Measurements from ENCODE around the gene FGF3. TPM values are rescaled to one million over a fixed set of nuclear protein-coding genes. Genes with fewer than 3 reads are reported as not detected.

The FGF3 gene
- polyA plus RNA-seq, 3 donors = not detected

DNA sequence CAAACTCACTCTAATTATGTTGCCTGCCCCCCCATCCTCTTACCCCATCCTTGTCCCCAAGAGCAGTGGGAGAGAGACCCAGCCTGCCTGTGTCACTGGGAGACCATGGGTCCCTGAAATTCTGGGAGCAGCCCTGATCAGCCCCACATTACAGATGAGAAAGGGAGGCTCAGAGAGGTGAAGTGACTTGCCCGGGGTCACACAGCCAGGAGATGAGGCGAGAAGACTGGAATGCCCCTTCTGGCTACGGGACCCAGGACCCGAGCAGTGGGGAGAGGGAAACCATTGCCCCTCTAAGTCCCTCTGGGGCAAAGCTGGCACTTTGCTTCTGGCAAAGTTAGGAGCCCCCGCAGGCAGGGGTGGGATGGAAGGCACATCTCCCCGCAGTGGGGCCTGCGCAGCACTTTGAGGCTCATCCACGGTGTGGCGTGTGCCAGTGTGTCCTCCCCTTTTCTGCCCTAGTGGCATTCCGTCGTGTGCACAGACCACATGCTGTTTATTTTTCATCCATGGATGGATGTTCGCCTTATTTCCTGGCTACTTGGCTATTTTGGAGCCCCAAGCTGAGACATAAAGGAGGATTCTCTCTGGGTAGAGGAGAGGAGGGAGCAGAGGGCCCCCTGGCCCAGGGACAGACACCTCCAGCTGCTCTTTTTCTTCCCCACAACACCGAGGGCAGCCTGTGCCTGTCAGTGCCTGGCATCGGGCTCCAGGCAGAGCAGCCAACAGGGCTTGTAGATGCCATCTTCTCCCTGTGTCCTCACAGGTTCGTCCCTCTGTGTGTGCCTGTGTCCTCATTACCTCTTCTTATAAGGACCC, 3.7 kb upstream of the FGF3 start:
- no peaks in the 10 kb centered on the region for H4K20me1 ChIP-seq (ENCODE audit: insufficient read depth, low read length)
- no peaks in the 10 kb centered on the region for H3K36me3 ChIP-seq (replicated peaks in 1 of 2; ENCODE audit: control insufficient read depth in 1 of 2, insufficient read depth in 2 of 2, low read length in 2 of 2)
- H3K4me3 ChIP-seq (replicated peaks in 1 of 3; ENCODE audit: low read depth in 2 of 3, low read length in 3 of 3) = no peak overlapping the region
- no peak overlapping the region for H2AFZ ChIP-seq (ENCODE audit: insufficient read depth, low read depth, low read length, poor library complexity, severe bottlenecking)
- H3K4me1 ChIP-seq (ENCODE audit: control insufficient read depth in 1 of 2, insufficient read depth in 2 of 2, low read length in 2 of 2) = no peaks in the 10 kb centered on the region
- no peaks in the 10 kb centered on the region for H3K9me3 ChIP-seq (replicated peaks in 1 of 2; ENCODE audit: control insufficient read depth in 1 of 2, insufficient read depth in 1 of 2, low read length in 2 of 2)
- peaks cover 0 to 24% of the 10 kb centered on the region in 2 donors for H3K27me3 ChIP-seq (ENCODE audit: control insufficient read depth in 2 of 2, insufficient read depth in 2 of 2, low read length in 2 of 2)
- no peak overlapping the region for H3K4me2 ChIP-seq (replicated peaks; ENCODE audit: extremely low read depth, low read length, poor library complexity, severe bottlenecking)
- Mint-ChIP-seq H3K4me1 (no peaks in the 10 kb centered on the region), H3K27ac (no peak overlapping the region), H3K9me3 (peaks cover 0 to 3% (median 0%) of the 10 kb centered on the region in 7 donors), H3K36me3 (no peaks in the 10 kb centered on the region), H3K4me3 (no peak overlapping the region), H3K27me3 (ENCODE audit: low read depth in 3 of 3) (peaks cover 28 to 49% (median 46%) of the 10 kb centered on the region in 3 donors)
- no peak for DNase-seq
- H3K27ac ChIP-seq (ENCODE audit: low read depth in 1 of 2, low read length in 2 of 2) = no peak overlapping the region
- no peaks in the 10 kb centered on the region for H3K79me2 ChIP-seq (ENCODE audit: insufficient read depth, low read length)
- 77% methylated on average over 13 of the region's 15 CpGs for WGBS (ENCODE audit: insufficient coverage)
- TF ChIP-seq, protein P1, sequence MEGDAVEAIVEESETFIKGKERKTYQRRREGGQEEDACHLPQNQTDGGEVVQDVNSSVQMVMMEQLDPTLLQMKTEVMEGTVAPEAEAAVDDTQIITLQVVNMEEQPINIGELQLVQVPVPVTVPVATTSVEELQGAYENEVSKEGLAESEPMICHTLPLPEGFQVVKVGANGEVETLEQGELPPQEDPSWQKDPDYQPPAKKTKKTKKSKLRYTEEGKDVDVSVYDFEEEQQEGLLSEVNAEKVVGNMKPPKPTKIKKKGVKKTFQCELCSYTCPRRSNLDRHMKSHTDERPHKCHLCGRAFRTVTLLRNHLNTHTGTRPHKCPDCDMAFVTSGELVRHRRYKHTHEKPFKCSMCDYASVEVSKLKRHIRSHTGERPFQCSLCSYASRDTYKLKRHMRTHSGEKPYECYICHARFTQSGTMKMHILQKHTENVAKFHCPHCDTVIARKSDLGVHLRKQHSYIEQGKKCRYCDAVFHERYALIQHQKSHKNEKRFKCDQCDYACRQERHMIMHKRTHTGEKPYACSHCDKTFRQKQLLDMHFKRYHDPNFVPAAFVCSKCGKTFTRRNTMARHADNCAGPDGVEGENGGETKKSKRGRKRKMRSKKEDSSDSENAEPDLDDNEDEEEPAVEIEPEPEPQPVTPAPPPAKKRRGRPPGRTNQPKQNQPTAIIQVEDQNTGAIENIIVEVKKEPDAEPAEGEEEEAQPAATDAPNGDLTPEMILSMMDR (IDR thresholded peaks at IDR 0.05) = no peak
- intact Hi-C loops (cut with micrococcal nuclease) = no loop called here
- H3K9ac ChIP-seq (ENCODE audit: insufficient read depth, low read length, poor library complexity, severe bottlenecking) = no peak overlapping the region

DNA sequence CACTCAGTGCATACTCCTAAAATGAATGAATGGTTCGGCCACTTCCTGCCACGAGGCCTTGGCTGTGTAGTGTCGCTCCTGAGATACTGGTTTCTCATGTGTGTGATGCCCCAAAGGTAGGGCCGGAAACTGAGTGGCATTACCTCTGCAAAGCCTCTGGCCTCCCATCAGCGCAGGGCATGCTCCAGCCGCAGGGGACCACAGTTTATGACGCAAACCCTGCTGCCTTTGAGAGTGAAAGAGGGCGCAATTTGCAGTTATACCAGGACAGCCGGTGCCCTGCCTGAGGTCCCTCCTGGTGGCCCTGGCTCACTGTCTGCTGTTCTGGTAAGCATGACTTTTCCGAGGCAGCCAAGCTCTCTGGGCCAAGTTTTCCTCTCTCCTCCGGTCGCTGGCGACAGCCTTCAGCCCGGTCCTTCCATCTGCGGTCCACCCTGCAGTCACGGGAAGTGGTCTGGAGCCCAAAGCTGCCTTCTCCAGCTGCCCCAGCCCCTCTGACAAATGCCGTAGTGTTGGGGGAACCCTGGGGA, 2.4 kb upstream of the FGF3 start:
- H3K27ac Mint-ChIP-seq = no peak overlapping the region
- Histone ChIP-seq H3K27me3 (ENCODE audit: control insufficient read depth in 2 of 2, insufficient read depth in 2 of 2, low read length in 2 of 2) (peaks cover 6 to 37% of the 10 kb centered on the region in 2 donors), H3K79me2 (ENCODE audit: insufficient read depth, low read length) (no peaks in the 10 kb centered on the region), H3K4me3 (replicated peaks in 1 of 3; ENCODE audit: low read depth in 2 of 3, low read length in 3 of 3) (no peak overlapping the region), H2AFZ (ENCODE audit: insufficient read depth, low read depth, low read length, poor library complexity, severe bottlenecking) (no peak overlapping the region), H4K20me1 (ENCODE audit: insufficient read depth, low read length) (no peaks in the 10 kb centered on the region), H3K36me3 (replicated peaks in 1 of 2; ENCODE audit: control insufficient read depth in 1 of 2, insufficient read depth in 2 of 2, low read length in 2 of 2) (no peaks in the 10 kb centered on the region), H3K9me3 (replicated peaks in 1 of 2; ENCODE audit: control insufficient read depth in 1 of 2, insufficient read depth in 1 of 2, low read length in 2 of 2) (no peaks in the 10 kb centered on the region), H3K9ac (ENCODE audit: insufficient read depth, low read length, poor library complexity, severe bottlenecking) (no peak overlapping the region), H3K4me1 (ENCODE audit: control insufficient read depth in 1 of 2, insufficient read depth in 2 of 2, low read length in 2 of 2) (no peaks in the 10 kb centered on the region), H3K4me2 (replicated peaks; ENCODE audit: extremely low read depth, low read length, poor library complexity, severe bottlenecking) (no peak overlapping the region), H3K27ac (ENCODE audit: low read depth in 1 of 2, low read length in 2 of 2) (no peak overlapping the region)
- H3K9me3 Mint-ChIP-seq = peaks cover 0 to 5% (median 0%) of the 10 kb centered on the region in 7 donors
- no peak overlapping the region for H3K4me3 Mint-ChIP-seq
- no peak for DNase-seq
- WGBS (ENCODE audit: insufficient coverage) = 78% methylated on average over 16 of the region's 17 CpGs
- intact Hi-C loops (cut with micrococcal nuclease) = no loop called here
- peaks cover 35 to 59% (median 55%) of the 10 kb centered on the region in 3 donors for H3K27me3 Mint-ChIP-seq (ENCODE audit: low read depth in 3 of 3)
- H3K36me3 Mint-ChIP-seq = no peaks in the 10 kb centered on the region
- H3K4me1 Mint-ChIP-seq = no peaks in the 10 kb centered on the region
- TF ChIP-seq, protein P1 (IDR thresholded peaks at IDR 0.05) = no peak
